Liver (tissue), 9 donors: ENCODE data around the gene FASTKD2. TPM values are rescaled to one million over a fixed set of nuclear protein-coding genes. Genes with fewer than 3 reads are reported as not detected.
"Not testable (repeated sequence)": the region's sequence is repeated elsewhere in the genome, so short reads cannot be mapped to it uniquely, and the experiment has no call there.

Experiments used
- DNase-seq: peaks from one replicate; pipeline ENCODE4 v3.0.0-alpha.2; 2017; ENCODE audit warnings: low spot score
- H3K27ac ChIP-seq, 2 donors: one replicate each; pipeline ENCODE4 v1.7.0; 2013; ENCODE audit warnings: inconsistent platforms in 2 of 2, low read length in 2 of 2, control low read depth in 1 of 2, low read depth in 1 of 2, mild to moderate bottlenecking in 1 of 2
- H3K27me3 ChIP-seq, 4 donors: one replicate each; pipeline versions ENCODE4 v1.6.1 to v1.7.0; 2013; ENCODE audit warnings: low read length in 3 of 4, inconsistent platforms in 1 of 4, mild to moderate bottlenecking in 1 of 4, moderate library complexity in 1 of 4; ENCODE audit not compliant: control insufficient read depth in 4 of 4, insufficient read depth in 4 of 4
- H3K36me3 ChIP-seq, 4 donors: one replicate each; pipeline versions ENCODE4 v1.6.1 to v1.7.0; 2013; ENCODE audit warnings: low read length in 3 of 4, mild to moderate bottlenecking in 3 of 4, low read depth in 1 of 4, moderate library complexity in 1 of 4; ENCODE audit not compliant: control insufficient read depth in 4 of 4, insufficient read depth in 3 of 4
- H3K4me1 ChIP-seq, 4 donors: one replicate each; pipeline versions ENCODE4 v1.6.1 to v1.7.0; 2013; ENCODE audit warnings: low read length in 3 of 4, mild to moderate bottlenecking in 3 of 4, moderate library complexity in 1 of 4; ENCODE audit not compliant: control insufficient read depth in 4 of 4, insufficient read depth in 4 of 4
- H3K4me3 ChIP-seq, 3 donors: one replicate each; pipeline versions ENCODE4 v1.6.1 to v1.7.0; 2013; ENCODE audit warnings: low read length in 3 of 3, control low read depth in 1 of 3, low read depth in 1 of 3, mild to moderate bottlenecking in 1 of 3
- H3K9ac ChIP-seq, 2 donors: one replicate each; pipeline ENCODE4 v1.7.0; 2013; ENCODE audit warnings: low read length in 2 of 2, mild to moderate bottlenecking in 2 of 2, moderate library complexity in 2 of 2, control low read depth in 1 of 2, low read depth in 1 of 2
- H3K9me3 ChIP-seq, 4 donors: one replicate each; pipeline versions ENCODE4 v1.6.1 to v1.7.0; 2013; ENCODE audit warnings: low read length in 3 of 4; ENCODE audit not compliant: control insufficient read depth in 4 of 4
- CTCF ChIP-seq: fragments of 150-350 bp; IDR thresholded peaks from 2 replicates; pipeline ENCODE4 v1.5.1; 2017; ENCODE audit warnings: improper control_type of control experiment, low read depth, low read length; ENCODE audit not compliant: missing input control
- EGR1 ChIP-seq, 2 donors: IDR thresholded peaks; 2 replicates each; pipeline ENCODE4 v1.6.1; 2016 to 2018; ENCODE audit warnings: antibody characterized with exemption in 2 of 2, low read depth in 2 of 2
- FOXA1 ChIP-seq: IDR thresholded peaks from 2 replicates; pipeline ENCODE4 v1.6.1; 2016; ENCODE audit warnings: antibody characterized with exemption
- FOXA2 ChIP-seq: IDR thresholded peaks from 2 replicates; pipeline ENCODE4 v1.6.1; 2016; ENCODE audit warnings: antibody characterized with exemption
- HNF4A ChIP-seq, 2 donors: conservative IDR thresholded peaks; 2 replicates each; pipeline ENCODE4 v1.6.1; 2016; ENCODE audit warnings: antibody characterized with exemption in 2 of 2, mild to moderate bottlenecking in 2 of 2
- RAD21 ChIP-seq, 2 donors: IDR thresholded peaks; 2 replicates each; pipeline ENCODE4 v1.6.1; 2016; ENCODE audit warnings: antibody characterized with exemption in 2 of 2, mild to moderate bottlenecking in 2 of 2
- REST ChIP-seq: IDR thresholded peaks from 2 replicates; pipeline ENCODE4 v1.6.1; 2016; ENCODE audit warnings: antibody characterized with exemption, mild to moderate bottlenecking
- RXRA ChIP-seq, 2 donors: IDR thresholded peaks; 2 replicates each; pipeline ENCODE4 v1.6.1; 2017 to 2018; ENCODE audit warnings: antibody characterized with exemption in 2 of 2, mild to moderate bottlenecking in 1 of 2
- SP1 ChIP-seq: IDR thresholded peaks from 2 replicates; pipeline ENCODE4 v1.6.1; 2018; ENCODE audit warnings: antibody characterized with exemption, mild to moderate bottlenecking
- WGBS: extraction: QIAGEN DNeasy Blood & Tissue Kit; methylation state at CpG from one replicate; pipeline ENCODE4 v1.1.7; 2013; 5-methylcytosine and 5-hydroxymethylcytosine counted together
- polyA plus RNA-seq, 2 donors: library from polyadenylated mRNA; stranded (reverse) in 1 of 2; unstranded in 1 of 2; fragments of 200-250 nt in 1 of 2; fragments of >200 nt in 1 of 2; fragmentation: Nextera tagmentation in 1 of 2; extraction: Ambion mirVana in 1 of 2; gene quantifications; one replicate each; pipeline versions ENCODE4 v1.2.1 to v1.2.3, GENCODE V29; 2013 to 2015
- total RNA-seq, 2 donors: library from RNA; depleted of rRNA; stranded (reverse); fragments of >200 nt; gene quantifications; one replicate each; pipeline ENCODE4 v1.2.3, GENCODE V29; 2014
- donor health status: healthy.
- donor health status: healthy.
- donor health status: healthy.
- donor health status: healthy.
- donor health status: healthy.

Gene FASTKD2
- total and polyA plus RNA-seq, 4 donors = 12.5 to 36.3 (median 15.0) TPM

GRCh38 chr2:206805887-206806607, 40.6 kb downstream of the FASTKD2 start:
- DNase-seq = no peak
- WGBS = 54% methylated on average over 6 of the region's 6 CpGs
- Histone ChIP-seq H3K4me1 (no peaks in the 10 kb centered on the region), H3K9me3 (no peaks in the 10 kb centered on the region), H3K27ac (no peak overlapping the region), H3K4me3 (no peak overlapping the region), H3K36me3 (no peaks in the 10 kb centered on the region), H3K9ac (no peak overlapping the region), H3K27me3 (no peaks in the 10 kb centered on the region)
- no peak for TF ChIP-seq FOXA1
- no peak for TF ChIP-seq CTCF
- no peak for TF ChIP-seq EGR1 (IDR thresholded peaks at IDR 0.05; ENCODE audit: low read depth in 2 of 2)
- TF ChIP-seq RAD21 (IDR thresholded peaks at IDR 0.05) = no peak
- TF ChIP-seq FOXA2 = no peak
- TF ChIP-seq REST = no peak
- TF ChIP-seq RXRA (IDR thresholded peaks at IDR 0.05) = no peak
- no peak for TF ChIP-seq SP1
- TF ChIP-seq HNF4A (conservative IDR thresholded peaks at IDR 0.05) = no peak

- H3K27me3 ChIP-seq, H3K9ac ChIP-seq, H3K36me3 ChIP-seq, H3K9me3 ChIP-seq, DNase-seq, H3K27ac ChIP-seq, H3K4me1 ChIP-seq, H3K4me3 ChIP-seq: not testable (repeated sequence)
- 83% methylated on average over 2 of the region's 3 CpGs for WGBS
Observed at GRCh38 chr2:206807624-206808023, 42.2 kb downstream of the FASTKD2 start.

GRCh38 chr2:206812471-206812870, 47.1 kb downstream of the FASTKD2 start:
- H3K27me3 ChIP-seq, DNase-seq, H3K9me3 ChIP-seq, H3K9ac ChIP-seq, H3K27ac ChIP-seq, H3K36me3 ChIP-seq, H3K4me1 ChIP-seq, H3K4me3 ChIP-seq: not testable (repeated sequence)
- WGBS = 96% methylated on average over 5 of the region's 5 CpGs
